Osteoblast (primary cell): ENCODE results near the gene PRADC1. TPM values are rescaled to one million over a fixed set of nuclear protein-coding genes. Genes with fewer than 3 reads are reported as not detected.

Source experiments
- DNase-seq: peaks from one replicate; pipeline ENCODE4 v3.0.0; 2011; ENCODE audit warnings: low spot score, mixed read lengths; ENCODE audit not compliant: insufficient read length; ENCODE audit errors: missing footprints
- H2AFZ ChIP-seq: 2 replicates; pipeline ENCODE4 v1.6.0; 2011; ENCODE audit warnings: mild to moderate bottlenecking, low read length
- H3K27ac ChIP-seq: 2 replicates; pipeline ENCODE4 v1.5.1; 2011; ENCODE audit warnings: mild to moderate bottlenecking, low read depth, low read length, moderate library complexity
- H3K27me3 ChIP-seq: 2 replicates; pipeline ENCODE4 v1.6.0; 2012; ENCODE audit warnings: mild to moderate bottlenecking, control low read depth, inconsistent platforms, low read length, moderate library complexity; ENCODE audit not compliant: insufficient read depth
- H3K36me3 ChIP-seq: 2 replicates; pipeline ENCODE4 v1.5.1; 2011; ENCODE audit warnings: mild to moderate bottlenecking, low read length, control low read depth, moderate library complexity; ENCODE audit not compliant: insufficient read depth
- H3K4me1 ChIP-seq: 2 replicates; pipeline ENCODE4 v1.5.1; 2011; ENCODE audit warnings: mild to moderate bottlenecking, low read length, control low read depth, moderate library complexity; ENCODE audit not compliant: insufficient read depth
- H3K4me2 ChIP-seq: 2 replicates; pipeline ENCODE4 v1.6.0; 2011; ENCODE audit warnings: mild to moderate bottlenecking, low read length; ENCODE audit not compliant: insufficient read depth
- H3K4me3 ChIP-seq: fragments of 200-600 bp; sonication (generic); 3 replicates; pipeline ENCODE4 v1.5.1; 2012; ENCODE audit warnings: mild to moderate bottlenecking, low read length, inconsistent platforms; ENCODE audit not compliant: insufficient read depth
- H3K79me2 ChIP-seq: 2 replicates; pipeline ENCODE4 v1.6.0; 2012; ENCODE audit warnings: mild to moderate bottlenecking, low read length, control low read depth, inconsistent platforms; ENCODE audit not compliant: insufficient read depth
- H3K9me3 ChIP-seq: 2 replicates; pipeline ENCODE4 v1.5.1; 2011; ENCODE audit warnings: low read depth, low read length, control low read depth
- H4K20me1 ChIP-seq: 2 replicates; pipeline ENCODE4 v1.6.0; 2012; ENCODE audit warnings: mild to moderate bottlenecking, low read length, control low read depth; ENCODE audit not compliant: insufficient read depth
- total RNA-seq: library from RNA; depleted of rRNA; stranded (reverse); fragments of >200 nt; gene quantifications from 2 replicates; pipeline ENCODE4 v1.2.3, GENCODE V29; 2012
- TF ChIP-seq, protein P1 (sequence below): IDR thresholded peaks from 2 replicates; pipeline ENCODE4 v1.5.1; 2011; ENCODE audit warnings: mild to moderate bottlenecking, low read depth, low read length, moderate library complexity; ENCODE audit errors: extremely low read depth

PRADC1 gene
- total RNA-seq, 1 donor: 15.9 TPM

DNA sequence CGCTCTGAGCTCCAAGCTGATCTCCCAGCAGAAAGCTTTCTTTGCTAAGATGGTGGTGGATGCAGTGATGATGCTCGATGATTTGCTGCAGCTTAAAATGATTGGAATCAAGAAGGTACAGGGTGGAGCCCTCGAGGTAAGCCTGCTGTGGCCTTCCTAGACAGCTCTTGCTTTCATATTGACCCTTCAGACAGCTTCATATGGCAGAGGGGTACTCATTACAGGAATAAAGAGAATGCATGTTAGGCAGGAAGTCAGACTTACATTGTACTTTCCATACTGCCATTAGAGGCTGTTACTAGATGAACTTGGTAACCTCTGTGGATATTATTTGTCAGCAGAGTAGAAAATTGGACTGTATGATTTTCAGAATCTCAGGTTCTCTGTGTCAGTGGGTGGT lies 11.5 kb upstream of the PRADC1 start:
- peaks cover 6% of the 10 kb centered on the region for H3K4me1 ChIP-seq
- H2AFZ ChIP-seq: no peak overlapping the region
- peaks cover 61% of the 10 kb centered on the region for H3K79me2 ChIP-seq
- no peaks in the 10 kb centered on the region for H3K9me3 ChIP-seq
- H3K4me3 ChIP-seq: no peak overlapping the region
- H4K20me1 ChIP-seq: peaks cover 48% of the 10 kb centered on the region
- no peaks in the 10 kb centered on the region for H3K27me3 ChIP-seq
- no peak overlapping the region for H3K4me2 ChIP-seq
- no peak for DNase-seq
- TF ChIP-seq, protein P1, sequence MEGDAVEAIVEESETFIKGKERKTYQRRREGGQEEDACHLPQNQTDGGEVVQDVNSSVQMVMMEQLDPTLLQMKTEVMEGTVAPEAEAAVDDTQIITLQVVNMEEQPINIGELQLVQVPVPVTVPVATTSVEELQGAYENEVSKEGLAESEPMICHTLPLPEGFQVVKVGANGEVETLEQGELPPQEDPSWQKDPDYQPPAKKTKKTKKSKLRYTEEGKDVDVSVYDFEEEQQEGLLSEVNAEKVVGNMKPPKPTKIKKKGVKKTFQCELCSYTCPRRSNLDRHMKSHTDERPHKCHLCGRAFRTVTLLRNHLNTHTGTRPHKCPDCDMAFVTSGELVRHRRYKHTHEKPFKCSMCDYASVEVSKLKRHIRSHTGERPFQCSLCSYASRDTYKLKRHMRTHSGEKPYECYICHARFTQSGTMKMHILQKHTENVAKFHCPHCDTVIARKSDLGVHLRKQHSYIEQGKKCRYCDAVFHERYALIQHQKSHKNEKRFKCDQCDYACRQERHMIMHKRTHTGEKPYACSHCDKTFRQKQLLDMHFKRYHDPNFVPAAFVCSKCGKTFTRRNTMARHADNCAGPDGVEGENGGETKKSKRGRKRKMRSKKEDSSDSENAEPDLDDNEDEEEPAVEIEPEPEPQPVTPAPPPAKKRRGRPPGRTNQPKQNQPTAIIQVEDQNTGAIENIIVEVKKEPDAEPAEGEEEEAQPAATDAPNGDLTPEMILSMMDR: no peak
- H3K27ac ChIP-seq: no peak overlapping the region
- peaks cover 87% of the 10 kb centered on the region for H3K36me3 ChIP-seq

DNA sequence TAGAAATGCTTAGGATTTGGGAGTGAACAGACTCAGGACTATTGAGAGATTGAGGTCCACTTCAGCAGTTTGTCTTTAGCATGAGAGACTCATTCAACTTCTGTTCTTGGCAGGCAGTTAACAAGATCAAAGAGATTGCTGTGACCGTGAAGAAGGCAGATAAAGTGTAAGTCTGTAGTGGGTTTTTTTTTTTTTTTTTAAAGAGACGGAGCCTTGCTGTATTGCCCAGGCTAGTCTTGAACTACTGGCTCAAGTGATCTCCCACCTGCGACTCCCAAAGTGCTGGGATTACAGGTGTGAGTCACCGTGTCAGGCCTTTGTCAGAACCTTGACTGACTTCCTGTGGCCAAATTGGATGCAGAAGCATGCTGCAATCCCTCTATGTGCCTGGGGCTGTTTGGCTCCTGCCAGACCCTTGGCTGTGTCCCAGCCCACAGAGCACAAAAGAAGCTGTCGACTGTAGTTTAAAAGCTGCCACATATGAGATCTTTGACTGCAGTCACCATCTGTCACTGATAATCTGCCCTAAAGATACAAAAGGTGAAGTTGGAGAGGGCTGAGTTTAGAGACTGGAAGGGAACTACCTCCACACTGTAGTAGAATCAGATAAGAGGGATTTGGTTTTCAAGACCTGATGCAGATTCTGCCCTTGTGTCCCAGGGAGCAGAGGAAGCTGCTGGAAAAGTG lies 11.0 kb upstream of the PRADC1 start:
- H2AFZ ChIP-seq: no peak overlapping the region
- H3K79me2 ChIP-seq: peaks cover 67% of the 10 kb centered on the region
- no peaks in the 10 kb centered on the region for H3K9me3 ChIP-seq
- peaks cover 12% of the 10 kb centered on the region for H3K4me1 ChIP-seq
- peaks cover 82% of the 10 kb centered on the region for H3K36me3 ChIP-seq
- no peaks in the 10 kb centered on the region for H3K27me3 ChIP-seq
- H3K4me3 ChIP-seq: no peak overlapping the region
- no peak overlapping the region for H3K4me2 ChIP-seq
- TF ChIP-seq, protein P1: no peak
- H3K27ac ChIP-seq: no peak overlapping the region
- DNase-seq: no peak
- peaks cover 53% of the 10 kb centered on the region for H4K20me1 ChIP-seq

DNA sequence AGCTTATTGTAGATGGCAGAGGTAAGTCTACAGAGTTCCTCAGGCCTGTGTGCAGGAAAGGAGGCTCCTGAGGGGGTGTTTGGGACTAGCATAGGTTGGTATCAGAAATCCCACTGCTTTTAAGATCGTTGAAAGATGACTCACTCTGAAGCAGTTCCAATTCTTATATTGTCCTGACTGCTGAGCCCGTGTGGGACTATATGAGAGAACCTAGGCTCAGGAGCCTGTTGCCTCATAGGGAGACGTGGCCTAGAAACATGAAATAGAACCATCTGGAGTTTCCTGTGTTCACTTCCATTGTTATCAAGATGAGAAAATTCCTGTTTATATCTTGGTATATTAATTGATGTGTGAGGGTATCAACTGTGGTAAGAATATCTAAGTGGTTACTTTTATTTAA lies 6.7 kb upstream of the PRADC1 start:
- no peaks in the 10 kb centered on the region for H3K27me3 ChIP-seq
- peaks cover 55% of the 10 kb centered on the region for H3K36me3 ChIP-seq
- peaks cover 31% of the 10 kb centered on the region for H3K4me1 ChIP-seq
- no peak overlapping the region for H3K4me2 ChIP-seq
- no peak for DNase-seq
- H3K79me2 ChIP-seq: peaks cover 91% of the 10 kb centered on the region
- H4K20me1 ChIP-seq: peaks cover 64% of the 10 kb centered on the region
- no peak overlapping the region for H2AFZ ChIP-seq
- TF ChIP-seq, protein P1: no peak
- no peak overlapping the region for H3K4me3 ChIP-seq
- H3K9me3 ChIP-seq: no peaks in the 10 kb centered on the region
- peak overlapping the region; percentile 16 for H3K27ac ChIP-seq

DNA sequence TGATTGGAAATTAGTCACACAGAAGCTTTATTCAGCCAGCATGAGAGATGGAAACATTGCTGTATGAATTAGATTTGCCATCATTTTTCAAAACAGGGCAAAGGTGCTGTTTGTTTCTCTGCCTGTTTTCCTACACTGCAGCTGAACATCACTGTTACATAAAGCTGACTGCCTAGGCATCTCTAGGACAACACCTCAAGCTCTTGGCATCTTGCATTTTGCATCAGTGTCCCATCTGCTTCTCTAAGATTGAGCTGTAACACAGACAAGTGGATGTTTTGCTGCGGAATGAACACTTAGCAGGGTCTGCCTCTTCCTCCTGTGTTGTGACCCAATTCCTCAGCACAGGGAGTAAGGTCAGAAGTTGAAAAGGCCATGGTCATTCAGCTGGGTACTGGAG lies 5.9 kb upstream of the PRADC1 start:
- no peak overlapping the region for H3K4me2 ChIP-seq
- TF ChIP-seq, protein P1: no peak
- no peak overlapping the region for H3K4me3 ChIP-seq
- no peak overlapping the region for H2AFZ ChIP-seq
- H3K27ac ChIP-seq: peak overlapping the region; percentile 18
- H3K4me1 ChIP-seq: peaks cover 31% of the 10 kb centered on the region
- peaks cover 47% of the 10 kb centered on the region for H3K36me3 ChIP-seq
- H3K9me3 ChIP-seq: no peaks in the 10 kb centered on the region
- H3K79me2 ChIP-seq: peaks cover 93% of the 10 kb centered on the region
- no peaks in the 10 kb centered on the region for H3K27me3 ChIP-seq
- H4K20me1 ChIP-seq: peaks cover 65% of the 10 kb centered on the region
- no peak for DNase-seq
